ENCODE results near the gene THSD7B. TPM values are rescaled to one million over a fixed set of nuclear protein-coding genes. Genes with fewer than 3 reads are reported as not detected.

The THSD7B gene
- total and polyA plus RNA-seq, 2 of the 13 experiments (the other 11 are each of a cell fraction or from before 2014, with no cell fraction given) = 0.02 TPM; not detected in 1

- 0% methylated on average over 4 of the region's 4 CpGs for WGBS (ENCODE audit: low lambda C conversion rate)
- Histone ChIP-seq H3K27ac (ENCODE audit: extremely low read length, insufficient read depth, low read length) (no peak overlapping the region), H3K79me2 (ENCODE audit: insufficient read depth, low read length) (no peaks in the 10 kb centered on the region), H4K20me1 (ENCODE audit: insufficient read depth, low read length) (no peaks in the 10 kb centered on the region), H3K9me3 (ENCODE audit: low read length) (peaks cover 14% of the 10 kb centered on the region), H3K4me3 (replicated peaks in 1 of 3; ENCODE audit: insufficient read depth in 1 of 3, low read depth in 2 of 3, low read length in 3 of 3) (no peak overlapping the region), H3K4me2 (ENCODE audit: low read depth, low read length) (no peak overlapping the region), H2AFZ (ENCODE audit: low read length) (no peak overlapping the region), H3K27me3 (ENCODE audit: control insufficient read depth in 1 of 2, insufficient read depth in 2 of 2, low read length in 2 of 2) (no peaks in the 10 kb centered on the region), H3K36me3 (replicated peaks in 1 of 2; ENCODE audit: control insufficient read depth in 1 of 2, insufficient read depth in 2 of 2, low read length in 2 of 2) (no peaks in the 10 kb centered on the region), H3K9ac (ENCODE audit: insufficient read depth, low read depth, low read length) (no peak overlapping the region), H3K4me1 (ENCODE audit: insufficient read depth, low read length) (no peaks in the 10 kb centered on the region)
- FAIRE-seq (no peak), ATAC-seq (no peak), DNase-seq (ENCODE audit: low spot score) (no peak)
- in situ Hi-C loops (cut with HindIII; ENCODE audit: extremely low pct_ligation_motif_present, low pct_unique_long_range_greater_than_20kb) = no loop called here
- CTCF ChIA-PET (ENCODE audit: low intra/inter-chr PET ratio, low total read pairs) = no interaction called here
- intact Hi-C loops (cut with micrococcal nuclease; ENCODE audit: unreplicated experiment) = no loop called here
- BruUV-seq (replicated peaks) = no TSS peak
- TF ChIP-seq ZKSCAN5 (CRISPR knock-in tag; IDR thresholded peaks at IDR 0.05) (no peak), ZMYM4 (CRISPR knock-in tag; IDR thresholded peaks at IDR 0.05) (no peak), ZNF530 (CRISPR knock-in tag; IDR thresholded peaks at IDR 0.05; ENCODE audit: low read depth) (no peak)
- TF ChIP-seq, protein P1, sequence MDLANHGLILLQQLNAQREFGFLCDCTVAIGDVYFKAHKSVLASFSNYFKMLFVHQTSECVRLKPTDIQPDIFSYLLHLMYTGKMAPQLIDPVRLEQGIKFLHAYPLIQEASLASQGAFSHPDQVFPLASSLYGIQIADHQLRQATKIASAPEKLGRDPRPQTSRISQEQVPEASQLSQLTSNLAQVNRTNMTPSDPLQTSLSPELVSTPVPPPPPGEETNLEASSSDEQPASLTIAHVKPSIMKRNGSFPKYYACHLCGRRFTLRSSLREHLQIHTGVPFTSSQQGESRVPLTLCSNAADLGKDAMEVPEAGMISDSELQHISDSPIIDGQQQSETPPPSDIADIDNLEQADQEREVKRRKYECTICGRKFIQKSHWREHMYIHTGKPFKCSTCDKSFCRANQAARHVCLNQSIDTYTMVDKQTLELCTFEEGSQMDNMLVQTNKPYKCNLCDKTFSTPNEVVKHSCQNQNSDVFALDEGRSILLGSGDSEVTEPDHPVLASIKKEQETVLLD (CRISPR knock-in tag; IDR thresholded peaks at IDR 0.05; ENCODE audit: low read depth) = no peak
- POLR2A ChIA-PET = no interaction called here
These were observed 615.3 kb downstream of the THSD7B start for GRCh38 chr2:137380610-137381009.

GRCh38 chr2:137381731-137382130 is 616.4 kb downstream of the THSD7B start:
- no peak for ATAC-seq
- CTCF ChIA-PET (ENCODE audit: low intra/inter-chr PET ratio, low total read pairs) = no interaction called here

More at GRCh38 chr2:137381731-137382130, 616.4 kb downstream of the THSD7B start:
- Histone ChIP-seq H3K4me2 (ENCODE audit: low read depth, low read length) (no peak overlapping the region), H3K36me3 (replicated peaks in 1 of 2; ENCODE audit: control insufficient read depth in 1 of 2, insufficient read depth in 2 of 2, low read length in 2 of 2) (no peaks in the 10 kb centered on the region), H3K79me2 (ENCODE audit: insufficient read depth, low read length) (no peaks in the 10 kb centered on the region), H3K27ac (ENCODE audit: extremely low read length, insufficient read depth, low read length) (no peak overlapping the region), H2AFZ (ENCODE audit: low read length) (no peak overlapping the region), H3K9me3 (ENCODE audit: low read length) (peaks cover 14% of the 10 kb centered on the region), H3K27me3 (ENCODE audit: control insufficient read depth in 1 of 2, insufficient read depth in 2 of 2, low read length in 2 of 2) (no peaks in the 10 kb centered on the region), H3K4me1 (ENCODE audit: insufficient read depth, low read length) (no peaks in the 10 kb centered on the region), H3K4me3 (replicated peaks in 1 of 3; ENCODE audit: insufficient read depth in 1 of 3, low read depth in 2 of 3, low read length in 3 of 3) (no peak overlapping the region), H3K9ac (ENCODE audit: insufficient read depth, low read depth, low read length) (no peak overlapping the region), H4K20me1 (ENCODE audit: insufficient read depth, low read length) (no peaks in the 10 kb centered on the region)
- no peak for DNase-seq (ENCODE audit: low spot score)
- BruUV-seq (replicated peaks) = no TSS peak
- no peak for FAIRE-seq
- in situ Hi-C loops (cut with HindIII; ENCODE audit: extremely low pct_ligation_motif_present, low pct_unique_long_range_greater_than_20kb) = no loop called here
- POLR2A ChIA-PET = no interaction called here
- 24% methylated on average over 8 of the region's 8 CpGs for WGBS (ENCODE audit: low lambda C conversion rate)
- intact Hi-C loops (cut with micrococcal nuclease; ENCODE audit: unreplicated experiment) = no loop called here
- no peak for TF ChIP-seq ZNF3 (CRISPR knock-in tag; IDR thresholded peaks at IDR 0.05)
- no peak for TF ChIP-seq ETS1 (CRISPR knock-in tag; IDR thresholded peaks at IDR 0.05)
- TF ChIP-seq, protein P2, sequence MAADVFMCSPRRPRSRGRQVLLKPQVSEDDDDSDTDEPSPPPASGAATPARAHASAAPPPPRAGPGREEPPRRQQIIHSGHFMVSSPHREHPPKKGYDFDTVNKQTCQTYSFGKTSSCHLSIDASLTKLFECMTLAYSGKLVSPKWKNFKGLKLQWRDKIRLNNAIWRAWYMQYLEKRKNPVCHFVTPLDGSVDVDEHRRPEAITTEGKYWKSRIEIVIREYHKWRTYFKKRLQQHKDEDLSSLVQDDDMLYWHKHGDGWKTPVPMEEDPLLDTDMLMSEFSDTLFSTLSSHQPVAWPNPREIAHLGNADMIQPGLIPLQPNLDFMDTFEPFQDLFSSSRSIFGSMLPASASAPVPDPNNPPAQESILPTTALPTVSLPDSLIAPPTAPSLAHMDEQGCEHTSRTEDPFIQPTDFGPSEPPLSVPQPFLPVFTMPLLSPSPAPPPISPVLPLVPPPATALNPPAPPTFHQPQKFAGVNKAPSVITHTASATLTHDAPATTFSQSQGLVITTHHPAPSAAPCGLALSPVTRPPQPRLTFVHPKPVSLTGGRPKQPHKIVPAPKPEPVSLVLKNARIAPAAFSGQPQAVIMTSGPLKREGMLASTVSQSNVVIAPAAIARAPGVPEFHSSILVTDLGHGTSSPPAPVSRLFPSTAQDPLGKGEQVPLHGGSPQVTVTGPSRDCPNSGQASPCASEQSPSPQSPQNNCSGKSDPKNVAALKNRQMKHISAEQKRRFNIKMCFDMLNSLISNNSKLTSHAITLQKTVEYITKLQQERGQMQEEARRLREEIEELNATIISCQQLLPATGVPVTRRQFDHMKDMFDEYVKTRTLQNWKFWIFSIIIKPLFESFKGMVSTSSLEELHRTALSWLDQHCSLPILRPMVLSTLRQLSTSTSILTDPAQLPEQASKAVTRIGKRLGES (CRISPR knock-in tag; IDR thresholded peaks at IDR 0.05; ENCODE audit: borderline replicate concordance) = no peak
- TF ChIP-seq CCAR2 (optimal IDR thresholded peaks at IDR 0.05; ENCODE audit: low read depth, low read length) = no peak

All from HepG2 (cell line).